Nephron progenitor cell (in vitro differentiated cells): ENCODE data around the gene DMC1.
"Not testable (repeated sequence)": the region's sequence is repeated elsewhere in the genome, so short reads cannot be mapped to it uniquely, and the experiment has no call there.

Experiments
- DNase-seq: peaks from one replicate; pipeline ENCODE4 v3.0.0; 2021
- H3K27ac Mint-ChIP-seq: 2 replicates; pipeline ENCODE4 v1.8.0; 2021; ENCODE audit warnings: mild to moderate bottlenecking, moderate library complexity, mixed read lengths
- H3K27me3 Mint-ChIP-seq: 2 replicates; pipeline ENCODE4 v1.8.0; 2021; ENCODE audit warnings: mild to moderate bottlenecking, low read depth, mixed read lengths; ENCODE audit not compliant: poor library complexity
- H3K36me3 Mint-ChIP-seq: 2 replicates; pipeline ENCODE4 v1.8.0; 2021; ENCODE audit warnings: low read depth, mixed read lengths
- H3K4me1 Mint-ChIP-seq: 2 replicates; pipeline ENCODE4 v1.8.0; 2021; ENCODE audit warnings: mixed read lengths
- H3K4me3 Mint-ChIP-seq: 2 replicates; pipeline ENCODE4 v1.8.0; 2021; ENCODE audit warnings: mild to moderate bottlenecking, moderate library complexity, mixed read lengths
- H3K9me3 Mint-ChIP-seq: 2 replicates; pipeline ENCODE4 v1.8.0; 2021; ENCODE audit warnings: mild to moderate bottlenecking, moderate library complexity, mixed read lengths
- CTCF ChIP-seq: fragments of 200-600 bp; sonication (generic); IDR thresholded peaks from 2 replicates; pipeline ENCODE4 v1.5.0; 2021; ENCODE audit warnings: antibody characterized with exemption

Gene DMC1

GRCh38 chr22:38569972-38570778 is at the start of gene DMC1:
DMC1 (minus strand) TSS chr22:38570183; CDS start chr22:38568256, 1,927 bp downstream.
- peak within 1 kb of the TSS; percentile 97 for H3K27ac Mint-ChIP-seq
- H3K36me3 Mint-ChIP-seq, result no peaks in the 10 kb centered on the region
- DNase-seq, result peak; percentile 100
- H3K4me3 Mint-ChIP-seq, result peak within 1 kb of the TSS; percentile 95
- H3K9me3 Mint-ChIP-seq, result no peaks in the 10 kb centered on the region
- H3K27me3 Mint-ChIP-seq, result peaks cover 21% of the 10 kb centered on the region
- TF ChIP-seq CTCF, result no peak
- peaks cover 23% of the 10 kb centered on the region for H3K4me1 Mint-ChIP-seq

GRCh38 chr22:38618682-38619081 is 48.7 kb upstream of the DMC1 start:
- no peak for TF ChIP-seq CTCF
- H3K4me3 Mint-ChIP-seq, result no peak overlapping the region
- DNase-seq, result no peak
- H3K9me3 Mint-ChIP-seq, result peaks cover 22% of the 10 kb centered on the region
- no peak overlapping the region for H3K27ac Mint-ChIP-seq
- peaks cover 75% of the 10 kb centered on the region for H3K36me3 Mint-ChIP-seq
- no peaks in the 10 kb centered on the region for H3K27me3 Mint-ChIP-seq
- no peaks in the 10 kb centered on the region for H3K4me1 Mint-ChIP-seq

- H3K27me3 Mint-ChIP-seq, result no peaks in the 10 kb centered on the region
- TF ChIP-seq CTCF, result no peak
- no peaks in the 10 kb centered on the region for H3K4me1 Mint-ChIP-seq
- H3K4me3 Mint-ChIP-seq, result no peak overlapping the region
- no peak overlapping the region for H3K27ac Mint-ChIP-seq
- H3K36me3 Mint-ChIP-seq, result peaks cover 73% of the 10 kb centered on the region
- DNase-seq, result no peak
- peaks cover 22% of the 10 kb centered on the region for H3K9me3 Mint-ChIP-seq
Observed at GRCh38 chr22:38618258-38618657, 48.3 kb upstream of the DMC1 start.

GRCh38 chr22:38615064-38615405 is 45.1 kb upstream of the DMC1 start:
- not testable (repeated sequence) for DNase-seq, H3K4me3 Mint-ChIP-seq, H3K27me3 Mint-ChIP-seq, H3K4me1 Mint-ChIP-seq
- Mint-ChIP-seq H3K27ac (peak overlapping the region; percentile 57), H3K36me3 (peaks cover 62% of the 10 kb centered on the region), H3K9me3 (peaks cover 22% of the 10 kb centered on the region)

- TF ChIP-seq CTCF, result no peak
- Mint-ChIP-seq H3K9me3 (peaks cover 20% of the 10 kb centered on the region), H3K4me3 (no peak overlapping the region), H3K27ac (no peak overlapping the region), H3K27me3 (no peaks in the 10 kb centered on the region), H3K36me3 (peaks cover 58% of the 10 kb centered on the region), H3K4me1 (no peaks in the 10 kb centered on the region)
- no peak for DNase-seq
Observed at GRCh38 chr22:38614332-38615063, 44.5 kb upstream of the DMC1 start.

GRCh38 chr22:38613588-38613987 is 43.6 kb upstream of the DMC1 start:
- Mint-ChIP-seq H3K4me3 (no peak overlapping the region), H3K9me3 (peaks cover 13% of the 10 kb centered on the region), H3K36me3 (peaks cover 55% of the 10 kb centered on the region), H3K27me3 (no peaks in the 10 kb centered on the region), H3K27ac (no peak overlapping the region), H3K4me1 (peaks cover 6% of the 10 kb centered on the region)
- DNase-seq, result no peak
- TF ChIP-seq CTCF, result no peak
